ENCODE measurements around the gene SPATA31D4.
A peak's percentile ranks its signal among the peaks of the same experiment; 100 is the strongest.
"Not testable (repeated sequence)": the region's sequence is repeated elsewhere in the genome, so short reads cannot be mapped to it uniquely, and the experiment has no call there.

Gene SPATA31D4

DNA sequence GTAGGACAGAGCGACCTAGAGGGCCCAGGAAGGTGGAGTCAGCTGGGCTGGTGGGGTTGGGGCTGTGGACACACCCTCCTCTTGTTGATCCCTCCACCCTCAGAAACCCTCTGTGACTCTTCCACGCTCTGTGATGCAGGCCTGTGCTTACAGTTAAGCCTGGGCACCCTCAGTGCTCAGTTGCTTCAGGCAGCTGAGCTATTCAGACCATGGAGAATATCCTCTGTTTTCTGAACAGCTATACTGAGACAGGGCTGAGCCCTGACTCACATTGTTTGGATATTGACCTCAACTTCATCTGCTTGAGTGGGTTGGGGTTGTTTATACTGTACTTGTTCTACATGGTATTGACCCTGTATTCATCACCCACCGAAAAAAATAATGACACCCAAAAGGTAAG, at the start of gene SPATA31D4:
TSS of gene SPATA31D4 (plus strand) at position 124 of the 400 bp plus-strand sequence. CDS start at position 210, 86 bp downstream.
- DNase-seq; intact Hi-C loops (cut with DNase I): not testable (repeated sequence)

DNA sequence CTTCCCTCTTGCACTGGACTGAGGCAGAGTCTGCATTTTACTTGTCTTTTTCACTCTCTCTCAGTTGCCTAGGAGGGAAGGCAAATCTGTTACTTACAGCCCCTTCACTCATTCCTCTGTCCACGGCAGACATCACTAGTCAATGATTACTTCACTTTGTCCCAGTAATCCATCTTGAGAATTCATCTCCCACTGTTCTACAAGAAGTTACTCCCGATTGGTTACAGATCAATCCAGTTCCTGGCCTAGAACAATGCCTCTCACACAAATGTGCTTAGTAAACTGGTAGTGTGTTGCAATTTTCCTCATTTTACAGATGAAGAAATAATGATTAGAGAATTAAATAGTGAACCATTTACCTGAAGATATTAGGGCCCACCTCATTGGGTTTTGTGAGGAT, 49.7 kb upstream of the SPATA31D4 start:
- no peak for DNase-seq
- intact Hi-C loops (cut with DNase I) = no loop called here

DNA sequence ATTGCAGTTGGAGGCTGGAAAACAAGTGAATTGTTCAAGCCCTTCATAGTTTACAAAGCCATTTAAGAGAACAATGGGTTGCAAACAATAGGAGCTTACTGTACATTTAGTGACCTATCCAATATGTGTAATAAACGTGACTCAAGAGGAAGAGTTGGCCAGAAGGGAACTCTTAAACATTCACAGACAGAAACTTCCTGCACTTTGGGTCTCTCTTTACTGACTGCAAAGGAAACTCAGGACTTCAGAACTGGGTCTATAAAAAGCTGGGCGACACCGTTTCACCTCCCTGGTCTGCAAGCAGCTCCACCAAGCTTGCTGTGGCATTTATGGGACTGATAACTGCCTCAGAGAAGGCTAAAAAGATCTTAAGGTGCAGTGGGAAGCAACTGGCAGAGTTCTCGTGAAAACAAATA, 48.7 kb upstream of the SPATA31D4 start:
- intact Hi-C loops (cut with DNase I) = no loop called here
- DNase-seq = no peak

DNA sequence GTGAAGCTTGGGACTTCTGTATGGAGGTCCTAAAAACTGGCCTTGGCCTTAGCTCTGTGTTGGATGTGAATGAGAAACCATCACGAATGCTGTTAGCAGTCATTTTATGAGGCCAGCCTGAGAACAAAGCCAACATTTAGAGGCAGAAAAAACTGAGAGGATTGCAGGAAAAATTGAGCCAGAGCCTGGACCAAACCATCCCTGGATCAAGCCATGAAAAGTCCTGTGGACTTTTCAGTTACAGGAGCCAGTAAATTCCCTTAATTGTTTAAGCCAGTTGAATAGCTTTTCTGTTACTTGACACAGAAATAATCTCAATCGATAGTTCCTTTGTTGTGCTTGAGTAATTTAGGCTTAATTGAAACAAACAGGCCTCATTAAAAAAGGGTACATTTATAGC, 42.6 kb upstream of the SPATA31D4 start:
- intact Hi-C loops (cut with DNase I) = no loop called here
- peak in 3 of 42 donors; percentile 2 to 38 (median 6) for DNase-seq

DNA sequence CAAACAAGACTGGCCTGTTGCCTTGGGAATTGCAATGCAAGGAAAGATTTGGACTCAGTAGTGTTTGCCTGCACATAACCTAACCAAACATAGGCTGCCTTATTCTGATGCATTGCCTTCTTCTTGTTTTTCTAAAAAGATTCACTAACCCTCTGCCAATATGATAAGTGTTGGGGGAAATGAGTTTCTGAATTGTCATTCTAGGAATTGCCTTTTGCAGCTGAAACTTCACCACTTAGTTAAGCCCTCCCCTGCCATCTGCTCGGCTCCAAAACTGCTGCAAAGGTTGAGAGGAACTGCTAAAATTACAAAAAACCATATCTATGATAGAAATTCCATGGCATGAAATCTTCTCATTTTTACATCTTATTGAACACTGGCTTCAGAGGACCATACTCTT, 41.6 kb upstream of the SPATA31D4 start:
- DNase-seq = no peak
- intact Hi-C loops (cut with DNase I) = no loop called here

DNA sequence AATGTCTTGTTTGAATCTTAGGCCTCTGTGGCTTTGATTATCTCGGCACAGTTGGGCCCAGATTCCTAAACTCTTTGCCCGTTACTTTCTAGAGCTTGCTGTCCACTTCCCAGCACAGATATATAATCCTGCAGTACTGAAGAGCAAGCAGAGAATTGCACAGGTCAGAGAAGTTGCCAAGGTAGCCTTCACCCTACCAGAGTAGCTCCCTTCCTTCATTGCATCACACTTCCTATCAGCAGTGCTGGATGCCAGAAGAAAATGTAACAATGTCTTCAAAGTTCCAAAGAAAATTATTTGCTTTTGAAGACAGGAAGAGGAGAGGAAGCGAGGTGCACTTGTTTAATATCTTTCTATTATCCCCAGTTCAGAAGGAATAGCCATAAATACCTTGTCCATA, 38.1 kb upstream of the SPATA31D4 start:
- intact Hi-C loops (cut with DNase I) = no loop called here
- DNase-seq = no peak

DNA sequence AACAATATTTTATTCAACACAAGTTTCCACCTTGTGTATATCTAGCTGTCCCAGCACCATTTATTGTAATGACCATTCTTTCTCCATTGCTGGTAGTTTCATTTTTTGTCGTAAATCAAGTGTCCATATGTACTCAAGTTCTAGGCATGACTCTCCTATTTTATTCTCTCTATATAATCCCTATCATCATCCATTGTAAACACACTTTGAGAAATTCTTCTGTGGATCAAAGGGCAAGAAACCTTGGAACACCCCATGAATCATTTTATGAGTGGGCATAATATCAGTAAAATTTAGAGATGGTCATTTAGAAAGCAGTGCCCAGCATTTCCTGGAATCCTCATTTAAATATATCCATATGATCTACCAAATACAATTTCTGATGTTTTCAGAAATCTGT, 35.8 kb upstream of the SPATA31D4 start:
- DNase-seq = no peak
- intact Hi-C loops (cut with DNase I) = no loop called here

DNA sequence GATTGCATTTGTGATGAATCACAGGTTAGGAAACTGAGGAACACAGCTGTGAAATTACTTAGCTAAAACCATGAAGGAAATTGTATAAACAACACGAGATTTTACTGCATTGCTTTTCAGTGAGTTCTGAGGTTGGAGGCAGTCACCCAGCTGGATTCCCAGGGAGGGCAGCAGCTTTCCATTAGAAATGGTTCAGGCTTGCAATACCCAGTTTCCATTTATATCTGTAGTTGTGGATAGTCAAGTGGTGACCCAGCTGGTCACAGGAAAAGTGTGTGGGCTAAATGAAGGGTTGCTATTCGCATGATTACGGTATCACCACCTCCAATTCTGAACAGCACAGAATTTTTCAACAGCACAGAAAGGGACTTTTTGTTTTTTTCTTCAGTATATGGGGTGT, 34.3 kb upstream of the SPATA31D4 start:
- intact Hi-C loops (cut with DNase I) = no loop called here
- no peak for DNase-seq

DNA sequence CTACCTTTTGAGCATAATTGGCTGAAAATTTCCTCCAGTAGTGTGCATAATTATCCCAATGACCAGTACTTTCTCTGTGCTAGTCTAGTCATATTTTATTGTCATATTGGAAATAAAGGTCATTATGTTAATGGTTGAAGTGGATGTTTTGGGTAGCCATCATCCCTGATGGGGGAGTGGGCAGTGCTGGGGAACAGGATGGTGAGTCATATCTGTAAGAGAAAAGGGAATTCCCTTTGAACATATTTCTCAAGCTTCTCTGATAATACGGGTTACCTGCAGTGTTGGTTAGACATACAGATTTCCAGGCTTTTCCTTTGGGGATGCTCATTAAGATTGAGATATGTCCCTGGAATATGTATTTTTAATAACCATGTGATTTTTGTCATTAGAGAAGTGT, 33.3 kb upstream of the SPATA31D4 start:
- intact Hi-C loops (cut with DNase I) = no loop called here
- DNase-seq = no peak

DNA sequence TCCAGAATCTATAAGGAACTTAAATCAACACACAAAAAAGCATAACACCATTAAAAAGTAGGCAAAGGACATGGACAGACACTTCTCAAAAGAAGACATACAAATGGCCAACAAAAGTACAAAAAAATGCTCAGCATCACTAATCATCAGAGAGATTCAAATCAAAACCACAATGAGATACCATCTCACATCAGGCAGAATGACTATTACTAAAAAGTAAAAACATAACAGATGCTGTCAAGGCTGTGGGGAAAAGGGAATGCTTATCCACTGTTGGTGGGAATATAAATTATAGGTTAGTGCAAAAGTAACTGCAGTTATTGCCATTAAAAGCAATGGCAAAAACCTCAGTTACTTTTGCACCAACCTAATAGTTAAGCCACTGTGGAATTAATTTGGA, 32.2 kb upstream of the SPATA31D4 start:
- intact Hi-C loops (cut with DNase I) = no loop called here
- no peak for DNase-seq

DNA sequence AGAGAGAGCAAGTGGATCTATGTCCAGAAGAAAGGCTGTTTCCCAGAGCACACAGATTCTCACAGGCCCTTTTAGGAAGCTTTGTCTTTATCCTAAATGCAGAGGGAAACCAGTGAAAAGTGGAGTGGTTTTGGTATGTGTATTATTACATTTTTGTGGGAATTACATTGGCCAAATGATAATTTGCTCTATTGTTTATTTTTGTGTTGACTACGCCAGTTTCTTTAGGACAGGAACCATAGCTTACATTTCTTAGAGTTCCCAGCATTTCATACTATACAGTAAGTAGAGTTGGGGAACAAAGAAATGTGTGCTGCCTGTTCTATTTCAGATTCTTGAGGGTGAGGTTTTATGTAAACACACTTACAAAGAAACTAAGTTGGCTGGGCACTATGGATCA, 29.4 kb upstream of the SPATA31D4 start:
- no peak for DNase-seq
- intact Hi-C loops (cut with DNase I) = no loop called here

DNA sequence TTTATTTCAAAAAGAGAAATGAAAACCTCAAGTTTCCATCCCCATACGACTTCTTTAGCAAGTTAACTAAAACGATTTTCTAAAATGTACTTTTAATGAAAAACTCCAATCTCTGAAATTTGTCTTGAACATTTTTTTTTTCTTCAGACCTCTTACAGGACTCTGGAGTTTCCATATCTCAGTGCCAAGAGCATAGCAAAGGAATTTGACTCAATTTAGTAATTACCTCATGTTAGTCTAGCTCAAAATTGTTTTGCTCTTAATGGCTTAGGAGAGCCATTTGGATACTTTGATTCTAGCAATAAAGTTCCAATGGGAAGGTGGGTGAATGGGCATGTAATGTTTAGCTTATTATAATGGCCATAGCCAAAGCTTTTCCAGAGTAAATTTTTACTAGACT, 26.0 kb upstream of the SPATA31D4 start:
- intact Hi-C loops (cut with DNase I) = no loop called here
- DNase-seq = no peak

DNA sequence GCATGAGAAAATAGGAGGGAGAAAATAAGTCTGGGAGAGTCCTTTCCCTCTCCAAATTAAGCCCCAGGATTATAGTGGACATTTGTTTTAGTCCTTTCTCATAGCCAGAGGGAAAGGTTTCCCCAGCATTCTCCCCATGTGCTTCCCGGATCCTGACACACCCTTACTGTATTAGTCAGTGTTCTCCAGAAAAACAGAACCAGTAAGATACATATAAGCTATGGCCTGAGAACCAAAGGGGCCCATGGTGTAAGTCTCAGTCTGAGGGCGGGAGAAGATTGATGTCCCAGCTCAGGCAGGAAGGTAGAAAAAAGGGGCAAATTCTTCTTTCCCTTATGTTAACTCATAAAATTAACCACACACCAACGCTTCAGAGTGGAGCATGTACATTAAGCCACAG, 25.6 kb upstream of the SPATA31D4 start:
- DNase-seq = no peak
- intact Hi-C loops (cut with DNase I) = no loop called here

DNA sequence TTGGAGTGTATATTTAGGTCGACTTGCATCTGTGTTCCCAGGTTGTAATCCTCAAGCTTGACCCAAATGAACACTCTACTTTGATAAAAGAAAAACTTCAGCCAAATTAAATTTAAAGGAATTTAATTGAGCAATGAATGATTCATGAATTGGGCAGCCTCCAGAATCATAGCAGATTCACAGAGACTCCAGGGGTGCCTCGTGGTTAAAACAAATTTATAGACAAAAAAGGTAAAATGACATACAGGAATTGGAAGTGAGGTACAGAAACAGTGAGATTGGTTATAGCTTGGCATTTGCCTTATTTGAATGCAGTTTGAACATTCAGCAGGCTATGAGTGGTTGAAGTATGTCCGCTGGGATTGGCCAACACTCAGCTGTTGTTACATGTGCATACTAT, 21.6 kb upstream of the SPATA31D4 start:
- intact Hi-C loops (cut with DNase I) = no loop called here

DNA sequence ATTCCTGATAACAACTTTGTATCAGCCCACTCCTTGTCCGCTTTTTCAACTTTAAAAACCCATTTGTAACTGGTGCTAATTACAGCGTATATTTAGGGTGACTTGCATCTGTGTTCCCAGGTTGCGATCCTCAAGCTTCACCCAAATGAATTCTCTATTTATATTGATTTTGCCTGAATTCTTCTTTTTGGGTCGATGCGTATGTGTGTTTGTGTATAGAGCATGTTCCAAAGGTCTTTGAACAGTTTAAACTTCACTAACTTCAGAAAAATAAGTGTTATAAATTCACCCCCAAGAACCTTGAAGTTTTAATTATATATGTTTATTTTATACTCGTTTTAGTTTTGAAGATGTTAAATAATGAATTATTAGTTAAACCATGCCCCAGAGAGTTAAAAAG, 16.1 kb upstream of the SPATA31D4 start:
- intact Hi-C loops (cut with DNase I) = no loop called here
- DNase-seq = no peak

More for the DNA sequence above, 21.6 kb upstream of the SPATA31D4 start:
- DNase-seq = no peak

DNA sequence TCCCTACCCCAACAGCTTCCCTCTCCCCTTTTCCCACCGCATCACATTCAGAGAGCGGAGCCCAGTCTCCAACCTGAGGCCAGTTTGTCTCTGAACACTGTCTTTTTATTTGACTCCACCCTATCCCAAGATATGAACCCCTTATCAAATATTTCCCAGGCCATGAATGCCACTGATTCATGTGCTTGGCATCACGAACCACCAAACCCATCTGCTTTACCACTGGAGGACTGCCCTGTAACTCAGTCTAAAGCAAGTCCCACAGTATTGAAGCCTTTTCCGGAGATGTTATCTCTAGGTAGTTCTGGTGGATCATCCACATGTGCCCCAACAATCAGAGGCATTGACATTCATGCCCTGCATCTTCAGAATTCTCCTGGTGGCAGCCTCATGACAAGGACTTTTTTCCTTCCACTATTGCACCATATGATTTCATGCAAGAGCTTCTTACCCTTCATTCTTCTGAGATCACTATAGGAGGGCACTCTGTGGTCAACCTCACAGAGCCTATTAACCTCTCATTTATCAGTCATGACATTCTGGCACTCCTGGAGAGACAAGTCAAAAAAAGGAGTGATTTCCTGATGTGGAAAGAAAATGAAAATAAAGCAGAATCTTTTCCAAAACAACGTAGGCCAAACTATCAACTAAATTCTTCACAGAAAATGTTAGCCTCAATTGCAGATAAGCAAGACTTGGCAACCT, 12.3 kb upstream of the SPATA31D4 start:
- intact Hi-C loops (cut with DNase I) = no loop called here
- DNase-seq = no peak

DNA sequence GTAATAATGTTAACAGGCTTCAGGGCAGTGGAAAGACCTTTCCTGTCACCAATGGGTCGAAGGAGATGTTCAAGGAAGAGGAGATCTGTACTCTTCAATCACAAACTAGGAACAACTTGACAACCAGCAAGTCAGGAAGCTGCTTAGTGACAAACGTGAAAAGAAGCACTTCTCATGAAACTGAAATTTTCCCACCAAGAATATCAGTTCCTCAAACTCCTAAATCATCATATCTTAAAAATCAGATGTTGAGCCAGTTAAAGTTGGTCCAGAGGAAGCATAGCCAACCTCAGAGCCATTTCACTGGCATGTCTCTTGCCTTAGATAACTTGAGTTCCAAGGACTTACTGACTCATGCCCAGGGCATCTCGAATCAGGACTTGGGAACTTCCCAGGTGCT, 9.7 kb upstream of the SPATA31D4 start:
- intact Hi-C loops (cut with DNase I) = not testable (repeated sequence)

DNA sequence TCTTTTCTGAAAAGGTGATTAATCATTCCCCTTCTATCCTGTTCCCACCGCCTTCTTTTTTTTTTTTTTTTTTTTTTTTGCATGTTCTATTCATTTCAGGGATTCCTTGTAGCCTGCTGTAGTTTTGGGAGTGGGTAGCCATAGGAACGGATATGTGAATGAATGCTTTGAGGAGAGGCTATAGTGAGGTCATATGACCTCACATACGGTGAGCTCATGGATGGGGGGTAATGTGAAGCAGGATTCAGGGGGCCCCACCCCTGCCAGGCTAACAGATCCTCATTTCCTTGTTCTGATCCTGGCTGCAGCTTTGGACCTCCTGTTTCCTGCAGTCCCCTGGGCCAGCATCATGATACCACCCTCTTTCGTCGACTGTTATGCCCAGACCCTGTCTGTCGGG, 1.9 kb downstream of the SPATA31D4 start:
- DNase-seq; intact Hi-C loops (cut with DNase I): not testable (repeated sequence)

More for the DNA sequence above, 9.7 kb upstream of the SPATA31D4 start:
- DNase-seq = not testable (repeated sequence)

DNA sequence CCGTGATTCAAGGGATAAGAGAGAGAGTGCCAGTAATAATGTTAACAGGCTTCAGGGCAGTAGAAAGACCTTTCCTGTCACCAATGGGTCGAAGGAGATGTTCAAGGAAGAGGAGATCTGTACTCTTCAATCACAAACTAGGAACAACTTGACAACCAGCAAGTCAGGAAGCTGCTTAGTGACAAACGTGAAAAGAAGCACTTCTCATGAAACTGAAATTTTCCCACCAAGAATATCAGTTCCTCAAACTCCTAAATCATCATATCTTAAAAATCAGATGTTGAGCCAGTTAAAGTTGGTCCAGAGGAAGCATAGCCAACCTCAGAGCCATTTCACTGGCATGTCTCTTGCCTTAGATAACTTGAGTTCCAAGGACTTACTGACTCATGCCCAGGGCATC, 5.3 kb downstream of the SPATA31D4 start:
- intact Hi-C loops (cut with DNase I); DNase-seq: not testable (repeated sequence)

DNA sequence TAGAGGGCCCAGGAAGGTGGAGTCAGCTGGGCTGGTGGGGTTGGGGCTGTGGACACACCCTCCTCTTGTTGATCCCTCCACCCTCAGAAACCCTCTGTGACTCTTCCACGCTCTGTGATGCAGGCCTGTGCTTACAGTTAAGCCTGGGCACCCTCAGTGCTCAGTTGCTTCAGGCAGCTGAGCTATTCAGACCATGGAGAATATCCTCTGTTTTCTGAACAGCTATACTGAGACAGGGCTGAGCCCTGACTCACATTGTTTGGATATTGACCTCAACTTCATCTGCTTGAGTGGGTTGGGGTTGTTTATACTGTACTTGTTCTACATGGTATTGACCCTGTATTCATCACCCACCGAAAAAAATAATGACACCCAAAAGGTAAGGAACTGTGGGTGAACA, 15.2 kb downstream of the SPATA31D4 start, which contains the start of gene SPATA31D3:
TSS of gene SPATA31D3 (plus strand) at position 108 of the 400 bp plus-strand sequence. CDS start at position 194, 86 bp downstream.
- intact Hi-C loops (cut with DNase I); DNase-seq: not testable (repeated sequence)

DNA sequence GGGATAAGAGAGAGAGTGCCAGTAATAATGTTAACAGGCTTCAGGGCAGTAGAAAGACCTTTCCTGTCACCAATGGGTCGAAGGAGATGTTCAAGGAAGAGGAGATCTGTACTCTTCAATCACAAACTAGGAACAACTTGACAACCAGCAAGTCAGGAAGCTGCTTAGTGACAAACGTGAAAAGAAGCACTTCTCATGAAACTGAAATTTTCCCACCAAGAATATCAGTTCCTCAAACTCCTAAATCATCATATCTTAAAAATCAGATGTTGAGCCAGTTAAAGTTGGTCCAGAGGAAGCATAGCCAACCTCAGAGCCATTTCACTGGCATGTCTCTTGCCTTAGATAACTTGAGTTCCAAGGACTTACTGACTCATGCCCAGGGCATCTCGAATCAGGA, 20.4 kb downstream of the SPATA31D4 start:
- DNase-seq; intact Hi-C loops (cut with DNase I): not testable (repeated sequence)
